Activated T-helper 1 cell treated with anti-CD3 and anti-CD28 coated beads, Interleukin-12 subunit alpha, Interleukin-12 subunit beta, Interleukin-2, Interleukin-4 antibody, amounts not matched to agents 30 ng/mL and 10 ng/mL and 1 ng/mL, durations not matched to agents 14 hours and 24 hours and 36 hours (primary cell): ENCODE measurements around the gene RPS27L. TPM values are rescaled to one million over a fixed set of nuclear protein-coding genes. Genes with fewer than 3 reads are reported as not detected.

ENCODE experiments used
- DNase-seq: peaks from one replicate; pipeline ENCODE4 v3.0.0; 2021; ENCODE audit warnings: low spot score
- H3K27ac Mint-ChIP-seq: one replicate; pipeline ENCODE4 v1.8.0; 2021; ENCODE audit warnings: mild to moderate bottlenecking, mixed read lengths
- H3K27me3 Mint-ChIP-seq: one replicate; pipeline ENCODE4 v1.8.0; 2022; ENCODE audit warnings: mild to moderate bottlenecking, moderate library complexity, mixed read lengths; ENCODE audit not compliant: insufficient read depth
- H3K36me3 Mint-ChIP-seq: one replicate; pipeline ENCODE4 v1.8.0; 2021; ENCODE audit warnings: low read depth, mixed read lengths
- H3K4me1 Mint-ChIP-seq: one replicate; pipeline ENCODE4 v1.8.0; 2021; ENCODE audit warnings: low read depth, mixed read lengths
- H3K4me3 Mint-ChIP-seq: one replicate; pipeline ENCODE4 v1.8.0; 2021; ENCODE audit warnings: mild to moderate bottlenecking, moderate library complexity, mixed read lengths
- H3K9me3 Mint-ChIP-seq: one replicate; pipeline ENCODE4 v1.8.0; 2021; ENCODE audit warnings: mixed read lengths
- intact Hi-C: fragments of 100-400 bp; cut with micrococcal nuclease; formaldehyde crosslinking; loops from one replicate; pipeline ENCODE4 v1.15.1; 2024
- total RNA-seq: library from RNA; stranded (reverse); gene quantifications from 2 replicates; pipeline ENCODE4 v1.2.3, GENCODE V29; 2022

RPS27L gene
- total RNA-seq, 1 donor from 2014 or later: 163 TPM

DNA sequence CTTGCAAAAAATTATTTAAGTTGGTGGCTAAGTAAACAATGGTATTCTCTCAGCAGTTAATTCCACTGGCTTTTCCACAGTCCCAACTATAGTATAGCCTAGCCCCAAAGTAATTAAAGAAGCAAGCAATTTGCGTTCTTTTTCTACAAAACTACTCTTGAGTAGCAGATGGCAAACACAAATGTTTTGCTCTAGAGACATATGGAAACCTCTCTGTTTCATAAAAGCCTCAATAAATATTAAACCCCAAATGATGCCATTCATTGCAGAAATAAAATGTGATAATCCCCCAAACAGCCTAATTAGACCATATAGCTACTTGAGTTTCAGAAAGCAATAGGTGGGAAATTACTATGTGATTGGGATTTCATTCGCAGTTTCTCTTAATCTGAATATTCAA is 23.5 kb upstream of the RPS27L start:
- Mint-ChIP-seq H3K4me1 (peaks cover 13% of the 10 kb centered on the region), H3K27ac (no peak overlapping the region), H3K27me3 (peaks cover 14% of the 10 kb centered on the region), H3K4me3 (no peak overlapping the region), H3K36me3 (no peaks in the 10 kb centered on the region), H3K9me3 (no peaks in the 10 kb centered on the region)
- intact Hi-C loops: loop anchor here (10.0 kb wide), 1 partner anchor 424 kb away; no protein-coding TSS in a partner anchor
- DNase-seq: no peak

DNA sequence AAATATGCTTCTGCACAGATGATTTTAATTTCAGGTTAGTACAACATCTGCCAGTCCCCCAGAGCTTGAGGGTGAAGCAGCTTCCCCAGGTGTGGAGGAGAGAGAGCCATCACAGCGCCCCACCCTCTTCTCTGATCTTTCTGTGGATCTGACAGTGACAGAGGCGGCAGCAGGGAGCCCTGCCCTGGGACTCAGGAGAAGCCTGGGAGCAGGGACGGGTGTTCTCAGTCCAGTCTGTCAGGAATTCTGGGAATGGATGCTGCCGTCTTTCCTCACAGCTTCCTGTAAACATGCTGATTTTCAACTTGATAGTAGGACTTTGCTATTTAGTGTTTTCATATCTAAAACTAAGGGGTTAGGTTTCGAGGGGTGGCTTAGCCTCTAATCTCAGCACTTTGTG is 20.8 kb upstream of the RPS27L start:
- Mint-ChIP-seq H3K4me3 (no peak overlapping the region), H3K9me3 (no peaks in the 10 kb centered on the region), H3K27ac (no peak overlapping the region), H3K36me3 (no peaks in the 10 kb centered on the region), H3K27me3 (peaks cover 9% of the 10 kb centered on the region), H3K4me1 (peaks cover 13% of the 10 kb centered on the region)
- DNase-seq: no peak
- intact Hi-C loops: no loop called here

DNA sequence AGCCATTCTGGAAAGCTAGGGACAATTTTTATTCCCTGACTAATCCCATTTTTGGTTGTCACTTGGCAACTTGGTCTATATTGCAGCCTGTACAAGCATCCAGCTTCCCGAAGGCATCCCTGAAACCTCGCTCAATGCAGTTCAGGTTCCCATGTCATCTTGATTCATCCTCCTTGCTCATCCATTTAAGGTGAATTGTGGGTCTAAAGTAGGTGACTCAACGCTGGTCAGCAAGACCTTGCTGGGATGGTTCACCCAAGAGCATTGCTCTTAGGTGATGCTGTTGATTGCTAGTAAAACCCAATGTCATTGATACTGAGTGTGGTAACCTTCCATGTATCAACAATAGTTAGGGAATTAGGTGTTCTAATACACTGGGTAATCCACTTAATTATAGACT is 19.0 kb upstream of the RPS27L start:
- H3K4me3 Mint-ChIP-seq: no peak overlapping the region
- DNase-seq: no peak
- H3K36me3 Mint-ChIP-seq: no peaks in the 10 kb centered on the region
- peaks cover 7% of the 10 kb centered on the region for H3K27me3 Mint-ChIP-seq
- intact Hi-C loops: no loop called here
- peaks cover 13% of the 10 kb centered on the region for H3K4me1 Mint-ChIP-seq
- H3K27ac Mint-ChIP-seq: no peak overlapping the region
- no peaks in the 10 kb centered on the region for H3K9me3 Mint-ChIP-seq

DNA sequence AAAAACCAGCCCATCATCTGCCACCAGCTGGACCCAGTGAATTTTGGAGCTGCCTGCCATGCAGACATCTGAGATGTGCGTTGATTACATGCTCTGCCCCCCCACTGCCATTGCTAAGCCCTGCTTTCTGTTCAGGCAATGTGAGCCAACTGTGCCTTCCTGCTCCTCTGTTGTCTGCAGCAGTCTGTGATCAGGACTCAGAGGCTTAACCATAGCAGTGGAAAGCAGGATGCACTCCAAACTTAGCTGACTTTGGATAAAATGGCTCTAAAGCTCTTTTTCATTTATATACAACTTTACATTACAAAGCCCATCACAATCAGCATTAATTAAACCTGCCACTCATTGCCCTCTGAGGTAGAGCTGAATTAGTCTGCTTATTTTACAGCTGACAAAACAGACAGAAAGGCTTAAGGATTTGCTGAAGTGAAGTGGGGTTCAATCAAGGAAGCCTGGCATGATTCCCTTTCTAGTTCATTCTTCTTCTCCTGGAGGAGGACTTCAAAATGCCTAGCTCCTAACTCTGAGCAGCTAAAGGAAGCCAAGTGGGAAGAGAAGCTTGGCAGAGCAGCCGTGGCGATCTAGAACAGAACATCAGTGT is 15.7 kb upstream of the RPS27L start:
- Mint-ChIP-seq H3K27ac (no peak overlapping the region), H3K27me3 (no peaks in the 10 kb centered on the region), H3K4me1 (peaks cover 11% of the 10 kb centered on the region), H3K9me3 (no peaks in the 10 kb centered on the region), H3K4me3 (no peak overlapping the region), H3K36me3 (no peaks in the 10 kb centered on the region)
- no peak for DNase-seq
- intact Hi-C loops: no loop called here

DNA sequence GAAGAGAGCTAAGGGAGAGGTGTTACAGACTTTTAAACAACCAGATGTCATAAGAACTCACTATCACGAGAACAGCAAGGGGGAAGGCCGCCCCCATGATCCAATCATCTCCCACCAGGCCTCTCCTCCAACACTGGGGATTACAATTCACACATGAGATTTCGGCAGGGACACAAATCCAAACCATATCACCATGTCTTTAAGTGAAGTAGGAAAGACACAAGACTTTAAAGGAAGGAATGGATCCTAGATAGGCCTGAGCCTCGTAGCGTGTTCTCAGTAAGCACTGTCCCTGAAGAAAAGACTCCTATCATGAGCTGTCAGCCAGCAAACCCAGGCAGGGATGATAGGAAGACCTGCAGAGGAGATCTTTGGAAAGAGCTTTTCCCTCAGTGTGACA is 15.1 kb upstream of the RPS27L start:
- no peaks in the 10 kb centered on the region for H3K9me3 Mint-ChIP-seq
- H3K36me3 Mint-ChIP-seq: no peaks in the 10 kb centered on the region
- H3K27ac Mint-ChIP-seq: no peak overlapping the region
- intact Hi-C loops: no loop called here
- H3K27me3 Mint-ChIP-seq: no peaks in the 10 kb centered on the region
- no peak overlapping the region for H3K4me3 Mint-ChIP-seq
- peaks cover 6% of the 10 kb centered on the region for H3K4me1 Mint-ChIP-seq
- no peak for DNase-seq

DNA sequence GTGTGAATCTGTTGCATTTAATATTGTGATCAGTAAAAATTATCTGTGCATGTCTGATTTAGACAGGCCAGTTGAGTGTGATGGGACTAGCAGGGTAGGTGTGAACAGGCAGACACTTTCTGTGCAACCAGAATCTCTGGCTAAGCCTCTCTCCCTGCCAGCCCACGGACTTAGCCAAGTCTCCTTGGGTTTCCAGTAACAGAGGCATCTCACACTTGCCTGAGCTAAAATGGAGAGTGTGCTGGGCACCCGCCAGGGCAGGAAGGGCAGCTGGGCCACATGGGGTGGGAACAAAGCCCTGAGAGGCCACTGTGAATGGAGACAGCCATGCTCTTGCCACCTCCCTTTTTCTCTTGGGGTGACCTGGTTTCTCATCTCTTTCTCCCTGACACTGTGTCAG is 12.5 kb upstream of the RPS27L start:
- Mint-ChIP-seq H3K27ac (no peak overlapping the region), H3K4me1 (peaks cover 7% of the 10 kb centered on the region), H3K4me3 (no peak overlapping the region), H3K27me3 (peaks cover 2% of the 10 kb centered on the region), H3K9me3 (no peaks in the 10 kb centered on the region), H3K36me3 (no peaks in the 10 kb centered on the region)
- no peak for DNase-seq
- intact Hi-C loops: no loop called here

DNA sequence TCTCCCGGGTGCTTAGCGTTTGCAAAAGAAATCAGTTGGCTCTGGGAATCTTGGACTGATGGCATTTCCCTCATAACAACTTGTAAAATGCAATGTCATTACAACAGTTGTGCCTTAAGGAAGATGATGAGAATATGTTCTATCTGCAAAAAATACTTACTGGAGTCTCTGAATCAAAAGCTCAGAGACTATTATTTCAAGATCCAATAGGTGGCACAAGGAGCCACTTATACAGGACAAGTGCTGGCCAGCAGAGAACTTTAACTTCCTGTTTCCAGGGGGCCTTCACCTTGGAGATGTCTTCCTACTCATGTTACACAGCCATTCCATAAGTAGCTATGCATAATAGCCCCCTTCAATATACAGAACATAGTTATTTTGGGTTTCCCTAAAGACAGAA is 8.9 kb upstream of the RPS27L start:
- H3K36me3 Mint-ChIP-seq: peaks cover 2% of the 10 kb centered on the region
- intact Hi-C loops: loop anchor here (1.0 kb wide), 1 partner anchor 8 kb away; no protein-coding TSS in a partner anchor
- H3K9me3 Mint-ChIP-seq: no peaks in the 10 kb centered on the region
- no peak for DNase-seq
- H3K4me1 Mint-ChIP-seq: peaks cover 7% of the 10 kb centered on the region
- H3K27me3 Mint-ChIP-seq: peaks cover 2% of the 10 kb centered on the region
- H3K4me3 Mint-ChIP-seq: no peak overlapping the region
- no peak overlapping the region for H3K27ac Mint-ChIP-seq

DNA sequence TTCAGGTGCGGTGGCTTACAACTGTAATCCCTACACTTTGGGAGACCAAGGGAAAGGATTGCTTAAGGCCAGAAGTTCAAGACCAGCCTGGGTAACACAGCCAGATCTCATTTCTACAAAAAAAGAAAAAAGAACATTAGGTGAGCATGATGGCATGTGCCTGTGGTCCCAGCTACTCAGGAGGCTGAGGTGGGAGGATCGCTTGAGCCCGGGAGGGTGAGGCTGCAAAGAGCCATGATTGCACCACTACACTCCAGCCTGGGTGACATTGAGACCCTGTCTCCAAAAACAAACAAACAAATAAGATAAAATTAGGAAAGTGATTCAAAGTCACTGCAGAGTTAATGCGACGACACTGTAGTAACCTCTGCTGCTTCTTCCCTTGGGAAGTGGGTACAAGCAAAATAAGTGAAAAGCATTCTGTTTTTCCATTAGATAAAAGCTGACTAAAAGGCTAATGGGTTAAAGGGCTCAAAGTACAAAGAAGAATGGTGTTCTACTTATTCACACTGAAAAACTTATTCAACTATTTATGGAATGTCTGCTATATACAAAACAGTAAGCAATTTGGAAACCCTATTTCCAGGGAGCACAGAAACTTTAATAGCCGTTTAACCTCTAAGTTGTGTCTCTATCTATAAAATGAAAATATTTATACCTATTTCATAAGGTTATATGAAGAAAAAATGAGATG is 8.0 kb upstream of the RPS27L start:
- peaks cover 2% of the 10 kb centered on the region for H3K27me3 Mint-ChIP-seq
- no peak overlapping the region for H3K4me3 Mint-ChIP-seq
- H3K36me3 Mint-ChIP-seq: peaks cover 2% of the 10 kb centered on the region
- H3K27ac Mint-ChIP-seq: no peak overlapping the region
- DNase-seq: no peak
- H3K4me1 Mint-ChIP-seq: peaks cover 7% of the 10 kb centered on the region
- no peaks in the 10 kb centered on the region for H3K9me3 Mint-ChIP-seq
- intact Hi-C loops: no loop called here

DNA sequence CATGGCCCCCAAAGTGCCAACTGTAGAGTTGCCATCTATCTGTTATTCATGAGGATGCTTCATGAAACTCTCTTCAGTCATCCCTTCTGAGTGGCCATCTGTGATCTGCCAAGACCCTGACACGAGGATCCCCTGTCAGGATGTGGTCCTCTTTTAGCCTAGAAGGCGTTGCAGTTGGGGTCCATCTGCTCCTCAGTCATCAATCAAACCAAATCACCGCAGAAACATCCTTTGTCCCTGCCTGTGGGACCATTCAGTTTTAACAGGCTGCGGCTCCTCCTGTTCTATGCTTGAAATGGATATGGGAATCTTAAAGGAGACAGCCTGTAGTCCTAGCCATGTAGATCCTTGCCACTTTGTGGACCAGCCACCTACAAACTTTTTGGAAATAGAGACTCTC is 5.9 kb upstream of the RPS27L start:
- peaks cover 2% of the 10 kb centered on the region for H3K27me3 Mint-ChIP-seq
- H3K4me1 Mint-ChIP-seq: peaks cover 7% of the 10 kb centered on the region
- intact Hi-C loops: no loop called here
- no peaks in the 10 kb centered on the region for H3K9me3 Mint-ChIP-seq
- H3K36me3 Mint-ChIP-seq: peaks cover 4% of the 10 kb centered on the region
- no peak overlapping the region for H3K4me3 Mint-ChIP-seq
- H3K27ac Mint-ChIP-seq: no peak overlapping the region
- DNase-seq: no peak

DNA sequence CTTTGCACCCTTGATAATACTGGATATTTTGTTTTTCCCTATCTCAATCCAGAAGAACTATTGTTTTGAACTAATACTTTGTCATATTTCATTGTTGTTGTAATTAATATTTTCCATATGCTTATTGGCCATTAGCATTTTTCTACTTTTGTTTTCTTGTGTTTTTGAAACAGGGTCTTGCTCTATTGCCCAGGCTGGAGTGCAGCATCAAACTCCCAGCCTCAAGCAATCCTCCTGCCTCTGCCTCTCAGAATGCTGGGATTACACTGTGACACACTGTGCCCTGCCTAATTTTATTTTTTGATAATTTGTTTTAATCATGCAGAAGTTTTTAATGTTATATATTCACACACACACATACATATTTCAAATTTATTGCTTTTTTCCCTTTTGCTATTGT is 3.4 kb upstream of the RPS27L start:
- H3K27me3 Mint-ChIP-seq: no peaks in the 10 kb centered on the region
- no peak overlapping the region for H3K27ac Mint-ChIP-seq
- H3K9me3 Mint-ChIP-seq: no peaks in the 10 kb centered on the region
- H3K36me3 Mint-ChIP-seq: peaks cover 4% of the 10 kb centered on the region
- intact Hi-C loops: no loop called here
- no peak for DNase-seq
- peaks cover 10% of the 10 kb centered on the region for H3K4me1 Mint-ChIP-seq
- H3K4me3 Mint-ChIP-seq: no peak overlapping the region

DNA sequence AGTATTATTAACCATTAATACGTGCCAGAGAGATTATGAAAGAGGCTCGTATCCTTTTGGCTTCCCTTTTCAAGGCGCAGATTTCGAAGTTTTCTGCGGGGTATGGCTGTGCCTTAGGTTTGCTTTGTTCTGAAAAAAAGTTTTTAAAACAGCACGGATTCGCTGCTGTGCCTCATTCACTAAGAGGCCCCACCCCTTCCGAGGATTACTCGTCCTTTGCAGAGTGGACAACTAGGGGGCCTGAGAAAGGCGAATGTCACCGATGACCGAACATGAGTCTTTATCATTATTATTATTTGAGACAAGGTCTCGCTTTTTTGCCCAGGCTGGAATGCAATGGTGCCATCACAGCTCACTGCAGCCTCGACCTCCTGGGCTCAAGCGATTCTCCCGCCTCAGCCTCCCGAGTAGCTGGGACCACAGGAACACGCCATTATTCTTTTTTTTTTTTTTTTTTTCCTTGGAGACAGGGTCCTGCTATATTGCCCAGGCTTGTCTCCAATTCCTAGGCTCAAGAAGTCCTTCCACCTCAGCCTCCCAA is 684 bp upstream of the RPS27L start:
- peak overlapping the region; percentile 89 for H3K4me3 Mint-ChIP-seq
- intact Hi-C loops: loop anchor here (1.0 to 10.0 kb wide), 7 partner anchors 8 to 247 kb away; partner anchors contain the start of genes APH1B and RAB8B
- H3K36me3 Mint-ChIP-seq: peaks cover 14% of the 10 kb centered on the region
- peak overlapping the region; percentile 92 for H3K27ac Mint-ChIP-seq
- H3K9me3 Mint-ChIP-seq: no peaks in the 10 kb centered on the region
- H3K27me3 Mint-ChIP-seq: no peaks in the 10 kb centered on the region
- peaks cover 21% of the 10 kb centered on the region for H3K4me1 Mint-ChIP-seq
- peak; percentile 12 for DNase-seq

DNA sequence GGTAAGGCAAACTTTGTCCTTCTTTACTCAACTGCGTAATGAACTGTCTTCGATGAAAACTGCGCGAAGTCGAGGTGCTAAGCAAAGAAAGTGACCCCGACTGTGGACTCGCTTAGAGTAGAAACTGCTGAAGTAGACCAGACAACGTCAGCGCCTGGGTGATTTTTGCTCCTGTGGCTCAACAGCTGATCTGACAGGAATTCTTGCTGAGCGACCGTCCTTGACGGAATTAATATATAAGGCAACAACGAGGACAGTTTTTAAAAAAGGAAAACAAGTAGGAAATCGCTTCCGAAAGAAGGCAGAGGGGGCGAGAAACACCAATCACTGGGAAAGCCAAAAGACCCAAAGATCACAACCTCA is 541 bp downstream of the RPS27L start:
- Mint-ChIP-seq H3K4me3 (peak overlapping the region; percentile 98), H3K9me3 (no peaks in the 10 kb centered on the region), H3K27me3 (no peaks in the 10 kb centered on the region), H3K4me1 (peaks cover 22% of the 10 kb centered on the region), H3K27ac (peak overlapping the region; percentile 98), H3K36me3 (peaks cover 19% of the 10 kb centered on the region)
- DNase-seq: peak; percentile 5
- intact Hi-C loops: loop anchor here (1.0 to 10.0 kb wide), 6 partner anchors 21 to 248 kb away; partner anchors contain the start of genes APH1B and RAB8B

DNA sequence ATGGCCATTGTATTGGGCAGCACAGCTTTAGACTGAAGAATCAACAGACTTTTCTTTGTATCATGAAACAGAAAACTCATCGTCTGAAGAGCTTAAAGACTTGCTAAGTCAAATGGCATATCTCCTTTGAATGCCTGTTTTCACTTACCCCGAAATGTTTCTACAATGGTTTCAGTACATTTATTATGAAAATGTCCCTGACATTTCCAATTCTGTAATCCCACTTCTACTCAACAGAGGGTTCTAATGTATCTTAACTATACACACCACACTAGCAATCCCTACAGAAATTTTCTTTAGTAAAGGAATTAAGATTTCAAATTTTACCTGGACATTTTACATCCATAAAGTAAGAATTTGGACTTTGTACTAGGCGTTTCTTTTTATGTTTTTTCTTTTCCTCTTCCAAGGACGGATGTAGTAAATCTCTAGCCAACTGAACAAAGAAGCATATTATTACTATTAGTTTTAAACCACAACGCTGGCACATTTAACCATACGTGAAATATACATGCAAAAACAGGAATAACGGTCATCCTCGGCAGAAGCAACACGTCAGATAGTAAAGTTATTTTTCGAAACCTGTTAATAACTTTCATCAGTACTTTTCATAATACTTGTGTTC is 1.1 kb downstream of the RPS27L start:
- peaks cover 24% of the 10 kb centered on the region for H3K36me3 Mint-ChIP-seq
- no peaks in the 10 kb centered on the region for H3K9me3 Mint-ChIP-seq
- no peaks in the 10 kb centered on the region for H3K27me3 Mint-ChIP-seq
- peaks cover 25% of the 10 kb centered on the region for H3K4me1 Mint-ChIP-seq
- DNase-seq: no peak
- H3K4me3 Mint-ChIP-seq: peak overlapping the region; percentile 98
- intact Hi-C loops: loop anchor here (2.0 to 10.0 kb wide), 3 partner anchors 57 to 249 kb away; partner anchors contain the start of gene APH1B
- peak overlapping the region; percentile 98 for H3K27ac Mint-ChIP-seq
